Measurements from ENCODE around the gene CLCN4.
A peak's percentile ranks its signal among the peaks of the same experiment; 100 is the strongest.

CLCN4 gene

GRCh38 chrX:10156199-10157031, at the start of gene CLCN4:
Gene CLCN4, plus strand, starts transcription at chrX:10156975. Its CDS starts 28,058 bp downstream, at chrX:10185033.
- no peak for DNase-seq

DNA sequence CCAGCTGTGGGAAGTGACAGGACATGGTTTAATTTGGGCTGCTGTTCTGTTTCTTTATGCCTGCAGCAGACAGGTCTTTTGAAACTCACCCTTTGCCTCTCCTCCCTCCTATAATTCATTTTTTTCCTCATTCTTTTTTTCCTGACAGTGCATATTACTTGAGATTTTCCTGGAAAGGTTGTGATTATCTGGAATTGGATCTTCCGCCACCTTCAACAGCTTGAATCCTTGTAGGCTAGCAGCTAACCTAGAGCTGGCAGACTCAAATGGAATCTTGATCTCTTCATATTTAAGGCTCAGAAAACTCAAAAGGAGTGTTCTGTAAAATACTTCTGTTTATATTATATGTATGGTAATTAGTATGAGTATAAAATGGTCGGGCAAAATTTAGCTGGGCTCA, 49.3 kb upstream of the CLCN4 start:
- DNase-seq: no peak

DNA sequence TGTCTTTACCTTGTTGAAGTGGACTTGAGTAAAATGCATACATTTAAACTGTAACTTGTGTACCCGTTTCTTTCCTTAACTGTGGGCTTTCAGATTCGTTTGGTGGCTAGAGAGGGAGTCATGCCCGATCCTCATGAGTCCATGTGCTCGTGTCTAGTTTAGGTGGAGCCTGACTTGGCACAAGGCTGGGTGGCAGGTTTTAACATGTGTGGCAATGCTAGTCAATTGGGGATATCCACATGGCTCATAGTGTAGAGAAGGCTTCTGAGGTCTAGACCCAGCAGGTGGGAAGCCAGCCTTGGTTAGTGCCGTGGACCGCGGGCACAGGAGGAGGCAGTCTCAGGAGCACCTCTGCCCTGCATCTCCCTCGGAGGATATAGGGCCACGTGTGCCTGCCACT, 48.5 kb upstream of the CLCN4 start:
- no peak for DNase-seq

GRCh38 chrX:10109695-10110094, 47.1 kb upstream of the CLCN4 start:
- no peak for DNase-seq

DNA sequence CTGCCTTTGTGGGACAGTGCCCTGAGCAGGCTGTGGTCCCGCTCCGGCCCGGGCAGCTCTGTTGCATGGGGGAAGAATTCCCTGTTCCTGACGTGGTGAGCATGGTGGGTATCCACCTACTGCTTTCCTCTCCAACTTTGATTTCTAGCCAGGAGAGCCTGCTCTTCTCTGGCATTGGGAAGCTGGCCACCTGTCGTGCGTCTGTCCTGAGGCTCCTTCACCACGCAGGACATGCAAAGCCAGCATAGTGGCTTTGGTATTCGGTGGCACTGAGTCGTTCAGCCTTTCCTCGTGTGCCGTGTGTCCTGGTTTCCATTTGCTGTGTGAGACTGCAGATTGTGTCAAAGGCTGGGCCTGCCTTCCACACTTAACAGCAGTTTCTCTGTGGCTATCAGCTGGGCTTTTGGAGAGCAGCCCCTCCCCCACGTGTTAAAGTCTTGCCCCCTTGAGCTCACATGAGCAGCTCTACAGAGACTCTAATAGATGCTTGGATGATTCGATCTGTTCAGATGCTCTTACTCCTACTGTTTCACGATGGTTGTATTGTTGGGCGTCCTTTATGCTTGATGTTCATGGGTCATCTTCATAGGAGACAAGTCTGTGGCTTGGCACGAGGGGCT, 46.3 kb upstream of the CLCN4 start:
- no peak for DNase-seq

DNA sequence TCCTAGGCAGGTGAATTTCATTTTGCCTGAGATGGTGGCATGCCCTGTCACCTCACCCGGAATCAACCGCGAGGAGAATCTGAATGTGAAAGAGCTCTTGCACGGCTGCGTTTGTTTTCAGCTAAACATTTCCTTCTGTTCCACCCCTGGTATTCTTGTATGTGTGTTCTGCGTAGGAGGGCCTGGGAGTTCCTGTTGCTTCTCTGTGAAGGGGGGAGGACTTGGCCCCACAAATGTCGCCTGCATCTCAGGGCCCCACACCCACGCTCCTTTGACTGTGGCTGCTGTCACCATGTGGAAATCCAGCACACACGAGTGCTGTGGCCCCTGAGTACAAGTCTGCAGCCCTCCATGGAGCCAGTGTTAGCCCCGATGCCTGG, 45.8 kb upstream of the CLCN4 start:
- DNase-seq: no peak

- DNase-seq: no peak
Observed at GRCh38 chrX:10111364-10112148, 45.2 kb upstream of the CLCN4 start.

DNA sequence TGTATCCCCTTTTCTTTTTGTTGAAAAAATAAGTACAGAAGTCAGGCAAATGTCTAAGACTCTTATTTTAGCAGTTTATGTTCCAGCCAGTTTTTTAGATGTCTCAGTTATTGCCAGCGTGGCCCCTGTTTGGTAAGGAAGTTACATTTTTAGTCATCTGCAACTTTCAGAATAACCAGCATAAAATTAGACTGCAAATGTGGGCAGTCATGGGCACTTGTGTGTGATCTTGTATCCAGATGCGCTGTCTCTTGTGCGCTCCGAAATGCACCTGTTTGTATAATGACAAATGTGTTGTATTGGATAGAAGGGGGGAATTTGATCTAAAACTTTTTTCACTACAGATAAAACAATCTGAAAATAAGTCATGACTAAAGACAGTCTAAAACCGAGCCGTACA, 44.3 kb upstream of the CLCN4 start:
- DNase-seq: no peak

DNA sequence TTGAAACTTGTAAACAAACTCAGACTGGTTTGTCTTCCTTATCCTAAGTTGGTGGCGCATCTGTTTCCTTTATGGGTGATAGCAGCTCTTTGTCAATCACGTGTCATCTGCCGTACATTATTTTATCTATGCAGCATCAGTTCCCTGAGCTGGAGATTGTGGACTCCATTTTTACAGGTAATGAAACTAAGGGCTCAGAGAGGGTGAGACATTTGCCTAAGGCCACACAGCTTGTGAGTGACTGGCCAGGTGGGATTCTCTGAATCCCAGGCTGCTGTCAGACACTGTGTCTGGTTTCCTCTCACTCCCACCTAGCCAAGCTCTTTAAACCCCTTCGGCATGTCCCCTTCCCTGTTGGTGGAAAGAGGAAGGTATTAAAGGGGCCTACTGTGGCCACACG, 41.7 kb upstream of the CLCN4 start:
- no peak for DNase-seq

GRCh38 chrX:10117301-10117700, 39.5 kb upstream of the CLCN4 start:
- no peak for DNase-seq

DNA sequence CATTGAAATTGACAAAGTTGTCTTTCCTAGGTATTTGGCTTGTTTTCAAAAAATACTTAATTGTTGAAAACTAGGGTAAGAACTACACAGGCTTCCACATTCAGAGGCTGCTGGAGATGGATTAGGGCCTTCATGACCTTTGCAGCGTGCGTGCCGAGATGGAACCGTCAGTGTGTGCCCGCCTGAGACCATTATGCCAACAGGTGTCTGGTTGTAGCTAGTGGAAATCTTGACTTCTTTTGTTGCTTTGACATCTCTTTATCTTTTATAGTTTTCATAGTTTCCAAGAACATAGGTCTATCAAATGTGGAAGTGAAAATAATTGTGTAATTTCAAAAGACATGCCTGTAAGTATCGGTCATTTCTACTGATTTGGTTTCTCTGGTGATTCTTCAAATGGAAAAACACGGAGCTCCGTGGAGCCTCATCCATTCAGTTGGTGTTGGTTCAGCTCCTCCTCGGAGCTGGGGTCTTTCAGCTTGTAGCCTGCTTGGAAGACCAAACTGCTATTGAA, 38.9 kb upstream of the CLCN4 start:
- no peak for DNase-seq

GRCh38 chrX:10118530-10118929, 38.2 kb upstream of the CLCN4 start:
- no peak for DNase-seq

DNA sequence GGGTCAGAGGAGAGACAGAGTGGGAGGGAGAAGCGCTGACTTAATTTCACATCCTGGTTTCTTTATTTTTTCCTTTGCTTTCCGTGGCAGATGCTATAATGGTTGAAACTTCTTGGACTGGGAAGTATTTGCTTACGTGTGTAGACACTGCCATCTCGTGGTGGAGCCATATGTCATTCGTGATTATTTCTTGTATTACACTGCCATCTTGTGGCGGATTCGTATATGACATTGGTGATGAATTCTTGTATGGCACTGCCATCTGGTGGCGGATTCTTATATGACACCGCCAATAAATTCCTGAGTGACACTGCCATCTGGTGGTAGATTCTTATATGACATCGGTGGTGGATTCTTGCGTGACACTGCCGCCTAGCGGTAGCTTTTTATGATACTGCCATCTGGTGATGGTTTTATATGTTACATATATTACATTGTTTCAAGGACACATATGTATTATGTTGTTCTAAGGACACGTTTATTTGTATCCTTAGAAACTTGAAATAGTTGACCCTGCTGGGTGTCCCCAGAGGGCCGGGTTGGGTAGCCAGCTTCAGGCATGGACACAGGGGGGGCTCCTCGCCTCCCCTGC, 37.3 kb upstream of the CLCN4 start:
- DNase-seq: peak; percentile 43

- no peak for DNase-seq
Observed at GRCh38 chrX:10120331-10120730, 36.4 kb upstream of the CLCN4 start.

- DNase-seq: no peak
Observed at GRCh38 chrX:10120828-10121227, 35.9 kb upstream of the CLCN4 start.

DNA sequence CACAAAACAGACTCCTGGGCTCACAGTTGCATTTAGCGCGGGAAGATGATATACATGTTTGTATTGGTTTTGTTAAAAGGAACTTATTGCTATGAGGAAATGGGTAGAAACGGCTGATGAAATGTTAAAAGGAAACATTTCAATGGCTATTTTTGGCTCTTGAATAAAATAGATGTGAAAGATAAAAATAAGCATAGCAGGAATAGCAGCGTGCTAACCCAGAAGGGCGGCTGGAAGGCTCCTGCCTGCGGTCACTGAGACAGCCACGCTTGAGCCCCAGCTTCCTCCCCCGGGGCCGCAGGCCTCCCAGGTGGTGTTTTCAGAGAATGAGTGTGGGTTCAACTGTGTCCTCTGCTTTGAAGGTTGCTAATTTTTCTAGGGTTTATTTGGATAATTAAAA, 35.0 kb upstream of the CLCN4 start:
- DNase-seq: no peak

- no peak for DNase-seq
Observed at GRCh38 chrX:10124506-10125247, 32.1 kb upstream of the CLCN4 start.

- no peak for DNase-seq
Observed at GRCh38 chrX:10125248-10125615, 31.5 kb upstream of the CLCN4 start.

DNA sequence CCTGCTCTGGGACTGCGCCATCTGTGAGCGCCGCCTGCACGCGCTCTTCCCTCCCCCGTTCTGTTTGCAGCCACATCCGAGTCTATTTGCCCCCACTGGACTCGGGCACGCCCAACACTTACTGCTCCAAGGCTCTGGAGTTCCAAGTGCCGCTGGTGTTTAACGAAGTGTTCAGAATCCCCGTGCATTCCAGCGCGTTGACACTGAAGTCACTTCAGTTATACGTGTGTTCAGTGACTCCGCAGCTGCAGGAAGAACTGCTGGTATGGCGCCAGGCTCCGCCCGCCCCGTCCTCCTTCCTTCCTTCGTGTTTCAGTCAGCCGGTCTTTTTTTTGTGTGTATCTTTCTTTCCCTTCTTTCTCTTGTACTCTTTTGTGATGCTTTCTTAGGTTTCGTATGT, 30.7 kb upstream of the CLCN4 start:
- no peak for DNase-seq

GRCh38 chrX:10126834-10127233, 29.9 kb upstream of the CLCN4 start:
- DNase-seq: no peak

- no peak for DNase-seq
Observed at GRCh38 chrX:10128386-10128785, 28.4 kb upstream of the CLCN4 start.

DNA sequence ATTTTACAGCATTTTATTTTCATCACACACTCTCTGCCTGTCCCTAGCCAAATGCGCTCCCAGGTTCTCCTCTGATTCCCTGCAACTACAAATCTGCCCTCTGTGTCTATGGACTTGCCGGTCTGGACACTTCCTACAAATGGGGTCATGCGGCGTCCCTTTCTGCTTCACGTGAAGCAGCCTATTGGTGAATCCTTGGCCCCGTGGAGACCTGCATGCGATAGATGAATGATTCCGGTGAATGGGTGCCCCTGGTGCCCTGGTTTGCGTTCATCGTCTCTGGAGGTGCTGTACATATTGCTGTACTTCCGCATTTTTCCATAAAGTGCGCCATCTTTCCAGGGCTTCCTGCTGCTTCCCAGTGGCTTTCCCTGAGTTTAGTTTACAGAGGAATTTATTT, 27.5 kb upstream of the CLCN4 start:
- DNase-seq: no peak

DNA sequence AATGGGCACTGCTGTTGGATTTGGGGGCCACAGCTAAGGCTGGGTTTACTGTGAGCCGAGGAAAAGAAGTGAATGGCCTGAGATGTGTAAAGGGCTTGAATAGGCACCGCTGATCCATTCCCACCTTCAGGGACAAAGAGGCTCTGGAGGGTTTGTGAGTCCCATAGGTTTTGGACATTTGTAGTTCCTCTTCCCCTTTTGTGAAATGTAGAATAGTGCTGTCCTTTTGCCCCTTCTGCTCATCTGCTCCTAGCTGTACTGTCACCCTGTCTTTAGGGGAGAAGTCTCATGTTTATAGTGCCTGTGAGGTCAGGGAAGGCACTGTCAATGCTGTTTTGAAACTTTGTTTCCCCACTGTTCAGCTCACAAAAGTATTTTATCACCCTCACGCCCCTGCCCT, 26.4 kb upstream of the CLCN4 start:
- no peak for DNase-seq

All from GDM1 (cell line).